GM18861 (cell line): Measurements from ENCODE around the gene IL1RAPL2.
"Not testable (repeated sequence)": the region's sequence is repeated elsewhere in the genome, so short reads cannot be mapped to it uniquely, and the experiment has no call there.

ENCODE experiments used
- ATAC-seq: cut with Tn5 transposase; IDR thresholded peaks from one replicate; pipeline ENCODE4 v1.9.1; 2021; ENCODE audit not compliant: unreplicated experiment

IL1RAPL2 gene

GRCh38 chrX:104565791-104566680 is at the start of gene IL1RAPL2:
TSS of gene IL1RAPL2 (plus strand) at chrX:104566199.
- no peak for ATAC-seq

DNA sequence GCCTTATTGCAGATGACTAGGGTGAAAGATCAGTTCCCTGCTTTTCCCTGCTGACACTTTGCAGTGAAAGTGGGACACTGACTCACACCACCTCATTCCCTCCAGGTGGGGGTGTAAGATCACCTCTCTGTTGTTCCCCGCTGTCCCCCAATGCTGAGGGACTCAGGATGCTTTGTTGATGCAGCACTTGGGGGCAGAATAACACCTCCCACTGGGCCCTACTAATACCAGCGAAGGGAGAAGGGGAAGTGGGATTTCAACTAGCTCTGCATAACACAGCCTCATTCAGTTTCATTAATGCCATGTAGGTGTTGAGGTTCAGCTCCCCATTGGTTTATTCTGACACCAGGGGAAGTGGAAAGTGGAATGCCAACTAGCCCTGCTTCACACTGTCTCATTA is 43.6 kb upstream of the IL1RAPL2 start:
- no peak for ATAC-seq

- no peak for ATAC-seq
Observed at GRCh38 chrX:104523858-104524257, 42.1 kb upstream of the IL1RAPL2 start.

DNA sequence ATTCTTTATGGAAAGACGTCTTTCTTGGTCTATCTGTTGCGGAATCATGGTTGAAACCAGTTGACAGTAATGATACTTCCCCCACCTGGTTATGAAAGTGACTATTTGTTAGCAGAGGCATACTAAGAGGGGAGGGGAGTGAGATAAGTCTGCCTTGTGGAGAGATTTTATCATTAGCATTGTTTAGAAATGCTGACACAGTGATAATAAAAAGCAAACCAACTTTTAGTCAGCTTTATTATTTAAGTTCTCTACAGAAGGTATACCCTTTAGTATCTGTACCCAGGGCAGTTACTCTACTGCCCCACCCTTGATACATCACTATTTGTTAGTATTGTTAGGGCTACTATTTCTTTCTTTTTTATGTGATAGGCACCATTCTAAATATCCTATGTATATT is 26.9 kb upstream of the IL1RAPL2 start:
- no peak for ATAC-seq

- ATAC-seq, result not testable (repeated sequence)
Observed at GRCh38 chrX:104542447-104542846, 23.6 kb upstream of the IL1RAPL2 start.

- no peak for ATAC-seq
Observed at GRCh38 chrX:104564335-104564734, 1.7 kb upstream of the IL1RAPL2 start.

DNA sequence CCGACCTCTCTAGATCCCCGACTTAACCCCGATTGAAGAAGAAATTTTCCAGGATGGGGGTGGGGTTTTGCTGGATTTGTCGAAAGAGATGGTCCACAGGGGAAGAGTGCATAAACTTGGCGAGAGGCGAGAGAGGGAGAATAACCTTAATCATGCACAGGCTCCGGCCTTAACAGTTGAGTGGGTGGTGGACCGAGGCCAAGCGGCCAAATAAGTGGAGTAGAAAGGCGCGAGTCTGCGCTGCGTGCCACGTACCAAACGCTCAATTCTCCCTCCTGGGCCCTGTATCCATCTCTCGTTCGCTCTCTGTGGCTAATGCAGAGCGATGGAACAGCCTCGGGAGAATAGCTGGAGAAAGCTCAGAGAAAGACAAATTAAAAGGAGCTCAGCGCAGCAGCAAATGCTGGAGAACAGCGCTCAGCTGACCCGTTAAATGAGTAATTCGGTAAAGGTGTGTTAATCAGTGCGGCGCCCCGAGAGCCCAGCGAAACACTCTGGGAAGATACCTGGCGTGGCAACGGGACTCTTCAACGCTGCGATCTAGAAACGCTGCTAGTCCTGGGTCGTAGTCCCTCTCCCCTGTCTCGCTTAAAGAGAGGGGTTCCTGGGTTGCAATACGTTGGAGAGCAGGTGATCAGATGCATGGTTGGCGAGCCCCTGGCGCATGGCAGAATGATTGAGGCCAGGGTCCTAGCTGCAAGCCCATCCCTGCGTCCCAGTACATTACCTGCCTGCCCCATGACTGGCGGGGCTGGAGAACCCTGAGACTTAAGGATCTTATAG is 887 bp upstream of the IL1RAPL2 start:
- no peak for ATAC-seq

DNA sequence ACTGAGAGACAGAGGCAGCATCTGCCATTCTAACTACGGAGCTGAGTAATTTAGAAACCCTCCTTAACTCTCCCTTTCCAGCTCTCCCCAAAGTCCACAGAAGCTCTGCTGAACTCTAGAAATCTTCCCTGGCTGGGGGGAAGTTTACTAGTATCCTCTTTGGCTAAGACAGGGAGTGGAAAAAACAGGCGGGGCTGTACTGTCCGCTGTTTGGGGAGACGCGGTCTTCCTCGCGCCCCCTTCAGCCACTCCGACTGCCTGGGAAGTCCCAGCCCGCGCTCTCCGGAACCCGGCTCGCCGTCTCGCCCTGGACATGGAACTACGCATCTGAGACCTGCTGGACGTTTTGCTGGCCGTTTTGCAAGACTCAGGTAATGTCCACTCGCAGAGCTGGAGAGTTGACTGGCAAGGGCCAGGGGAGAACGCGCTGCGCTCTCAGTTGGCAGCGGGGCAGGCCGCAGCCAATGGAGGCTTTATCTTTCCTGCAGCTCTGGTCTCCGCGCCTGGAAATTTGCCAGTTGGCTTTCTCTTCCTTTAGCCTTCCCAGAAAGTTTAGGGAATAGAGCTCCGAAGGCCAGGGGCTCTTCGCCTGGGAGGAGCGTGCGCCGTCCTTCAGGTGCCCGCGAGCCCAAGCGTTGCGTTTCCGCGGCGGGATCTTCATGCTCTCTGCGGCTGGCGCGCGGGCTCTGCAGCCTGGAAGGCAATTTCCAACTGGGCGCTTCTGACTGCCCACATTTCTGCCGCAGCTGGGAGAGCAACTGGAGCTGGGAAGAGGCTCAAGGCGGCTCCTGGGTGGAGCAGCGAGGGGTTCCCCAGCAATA is 892 bp downstream of the IL1RAPL2 start:
- no peak for ATAC-seq

GRCh38 chrX:104567506-104567905 is 1.5 kb downstream of the IL1RAPL2 start:
- no peak for ATAC-seq

- ATAC-seq, result no peak
Observed at GRCh38 chrX:104568304-104568915, 2.4 kb downstream of the IL1RAPL2 start.

- no peak for ATAC-seq
Observed at GRCh38 chrX:104618106-104618895, 52.3 kb downstream of the IL1RAPL2 start.

DNA sequence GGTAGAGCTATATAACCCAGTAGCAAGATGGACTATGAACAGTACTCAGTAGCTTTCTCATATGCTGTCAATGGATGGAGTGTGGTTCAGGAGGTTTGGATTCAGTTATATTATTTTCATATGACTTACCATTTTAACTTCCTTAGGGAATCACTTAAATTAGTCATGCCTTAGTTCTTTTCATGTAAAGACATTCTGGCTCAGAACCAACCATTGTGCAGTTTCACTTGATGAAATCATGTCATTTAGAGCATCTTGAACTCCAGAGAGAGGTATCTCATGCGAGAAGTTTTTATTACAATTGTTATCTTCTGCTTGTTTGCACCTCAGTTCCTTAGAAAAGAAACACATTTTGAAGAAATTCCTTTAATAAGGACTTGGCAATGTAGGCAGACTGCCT is 55.8 kb downstream of the IL1RAPL2 start:
- no peak for ATAC-seq

GRCh38 chrX:104641176-104641575 is 75.2 kb downstream of the IL1RAPL2 start:
- no peak for ATAC-seq

DNA sequence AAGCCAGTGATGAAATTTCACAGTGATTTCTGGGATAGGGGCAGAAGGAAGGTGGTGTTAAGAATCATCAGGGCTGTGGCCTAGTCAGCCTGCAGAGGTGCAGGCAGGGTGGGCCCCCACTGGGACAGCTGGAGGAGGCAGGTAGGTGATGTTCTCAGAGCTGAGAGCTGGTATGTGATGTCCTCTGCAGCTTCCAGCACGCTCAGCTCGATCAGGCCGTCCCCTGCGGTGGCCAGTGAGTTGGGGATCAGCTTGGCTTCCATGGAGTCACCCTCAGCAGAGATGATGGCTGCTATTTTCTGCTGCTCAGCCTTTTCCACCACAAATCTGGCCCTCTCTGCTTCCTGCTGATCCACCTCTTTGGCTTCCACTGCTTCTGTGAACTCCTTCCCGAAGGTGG is 81.1 kb downstream of the IL1RAPL2 start:
- no peak for ATAC-seq

DNA sequence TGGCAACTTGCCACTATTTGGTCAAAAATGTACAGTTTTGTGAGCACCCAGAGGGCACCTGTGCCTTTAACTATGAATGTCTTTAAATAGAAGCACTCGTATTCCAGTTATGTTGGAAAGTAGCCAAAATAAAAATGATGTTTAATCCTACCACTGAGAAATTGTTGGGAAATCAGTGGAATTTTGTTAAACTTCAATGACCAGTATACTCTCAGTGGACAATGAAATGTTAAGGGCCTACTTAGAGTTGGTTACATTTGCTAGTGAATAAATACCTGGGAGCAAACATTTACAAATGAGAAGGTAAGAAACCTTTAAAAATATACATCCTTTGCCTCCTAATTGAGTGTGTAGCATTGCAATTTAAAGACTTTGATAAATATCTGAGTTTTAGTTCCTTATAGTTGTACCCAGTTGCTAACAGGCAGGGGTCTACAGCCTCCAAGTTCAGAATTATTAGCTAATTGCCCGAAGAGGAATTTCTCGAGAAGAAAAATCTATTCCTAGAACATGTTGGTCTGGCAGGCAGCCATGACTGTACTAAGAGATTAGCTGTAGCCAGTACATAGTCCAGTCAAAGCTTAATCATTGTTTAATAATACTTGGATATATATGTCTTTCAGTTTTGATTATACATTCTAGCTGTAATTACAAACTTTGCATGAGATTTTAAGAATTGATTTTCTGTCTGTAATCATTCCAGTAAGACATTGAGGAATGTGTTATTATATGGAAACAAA is 93.2 kb downstream of the IL1RAPL2 start:
- ATAC-seq, result no peak

- ATAC-seq, result no peak
Observed at GRCh38 chrX:104660092-104660491, 94.1 kb downstream of the IL1RAPL2 start.

DNA sequence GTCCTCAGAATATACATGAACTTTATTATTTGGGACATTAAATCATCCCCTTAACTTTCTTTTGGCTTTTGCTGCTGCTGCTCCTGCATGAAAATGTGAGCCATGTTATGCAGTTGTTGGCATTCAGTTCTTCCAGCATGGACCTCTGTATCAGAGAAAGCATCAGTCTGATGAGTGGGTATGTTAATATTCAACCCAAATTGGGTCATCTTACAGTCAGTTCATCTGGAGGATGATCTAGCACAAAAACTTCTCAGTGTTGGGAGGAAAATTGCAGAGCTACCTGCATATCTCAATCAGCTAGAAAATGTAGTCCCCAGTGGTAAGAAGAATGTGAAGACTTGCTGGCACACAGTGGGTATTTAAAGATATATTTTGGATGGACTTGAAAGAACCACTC is 96.7 kb downstream of the IL1RAPL2 start:
- no peak for ATAC-seq

- ATAC-seq, result no peak
Observed at GRCh38 chrX:104665691-104666090, 99.7 kb downstream of the IL1RAPL2 start.

DNA sequence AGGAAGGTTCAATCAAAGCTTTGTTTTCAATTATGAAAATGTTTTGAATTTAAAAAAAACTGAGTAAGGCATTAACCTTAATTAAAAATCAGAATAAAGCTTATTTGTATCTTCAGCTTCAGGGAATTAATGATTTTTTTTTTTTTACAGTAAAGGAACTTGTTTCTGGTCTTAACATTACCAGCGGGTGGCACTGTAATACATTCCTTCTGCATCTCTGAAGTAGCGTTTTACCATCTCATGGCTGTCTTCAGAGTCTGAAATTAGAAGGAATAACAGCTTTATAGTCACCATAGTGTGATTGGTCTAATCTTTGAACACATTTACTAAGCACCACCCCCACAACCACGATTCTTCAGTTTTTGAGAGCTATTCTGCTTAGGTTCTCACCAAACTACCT is 102.6 kb downstream of the IL1RAPL2 start:
- ATAC-seq, result no peak
